Fibroblast of lung (primary cell): ENCODE results near the gene TMEM31. TPM values are rescaled to one million over a fixed set of nuclear protein-coding genes. Genes with fewer than 3 reads are reported as not detected.
A peak's percentile ranks its signal among the peaks of the same experiment; 100 is the strongest.

Experiments used
- DNase-seq, 2 donors: peaks; one replicate each; pipeline versions ENCODE4 v3.0.0 to v3.0.0-alpha.2; 2010; ENCODE audit warnings: low read depth in 2 of 2
- H2AFZ ChIP-seq: 2 replicates; pipeline ENCODE4 v1.5.1; 2012; ENCODE audit warnings: low read length, control low read depth, inconsistent platforms
- H3K27ac ChIP-seq: 2 replicates; pipeline ENCODE4 v1.5.1; 2011; ENCODE audit warnings: low read length, control low read depth; ENCODE audit not compliant: insufficient read depth
- H3K27me3 ChIP-seq: 2 replicates; pipeline ENCODE4 v1.5.1; 2011; ENCODE audit warnings: mild to moderate bottlenecking, low read length; ENCODE audit not compliant: control insufficient read depth, insufficient read depth
- H3K36me3 ChIP-seq: 2 replicates; pipeline ENCODE4 v1.5.1; 2011; ENCODE audit warnings: low read length; ENCODE audit not compliant: control insufficient read depth, insufficient read depth
- H3K4me1 ChIP-seq: 2 replicates; pipeline ENCODE4 v1.5.1; 2011; ENCODE audit warnings: low read length; ENCODE audit not compliant: control insufficient read depth, insufficient read depth; ENCODE audit errors: extremely low read depth
- H3K4me2 ChIP-seq: 2 replicates; pipeline ENCODE4 v1.5.1; 2011; ENCODE audit warnings: low read length, control low read depth; ENCODE audit not compliant: insufficient read depth; ENCODE audit errors: extremely low read depth
- H3K4me3 ChIP-seq, 4 experiments: fragments of 200-600 bp in 1 of 4; sonication (generic) in 1 of 4; replicated peaks in 1 of 4; 2 replicates each; pipeline ENCODE4 v1.5.1; 2011 to 2016; ENCODE audit warnings: low read length in 4 of 4, low read depth in 3 of 4, mild to moderate bottlenecking in 3 of 4, control low read depth in 2 of 4, inconsistent platforms in 1 of 4, mixed read lengths in 1 of 4; ENCODE audit not compliant: insufficient read depth in 1 of 4; ENCODE audit errors: control extremely low read depth in 1 of 4
- H3K79me2 ChIP-seq: 2 replicates; pipeline ENCODE4 v1.5.1; 2012; ENCODE audit warnings: mild to moderate bottlenecking, low read length, inconsistent platforms; ENCODE audit not compliant: control insufficient read depth, insufficient read depth
- H3K9ac ChIP-seq: 2 replicates; pipeline ENCODE4 v1.5.1; 2011; ENCODE audit warnings: mild to moderate bottlenecking, low read length, control low read depth; ENCODE audit not compliant: insufficient read depth
- H3K9me3 ChIP-seq: 2 replicates; pipeline ENCODE4 v1.5.1; 2012; ENCODE audit warnings: low read depth, low read length; ENCODE audit not compliant: control insufficient read depth, insufficient read depth
- H4K20me1 ChIP-seq: 2 replicates; pipeline ENCODE4 v1.5.1; 2011; ENCODE audit warnings: low read length; ENCODE audit not compliant: control insufficient read depth, insufficient read depth; ENCODE audit errors: extremely low read depth
- EZH2 ChIP-seq: IDR thresholded peaks from 2 replicates; pipeline ENCODE4 v1.5.1; 2012; ENCODE audit warnings: low read length, control low read depth, mild to moderate bottlenecking; ENCODE audit errors: missing control alignments
- polyA plus RNA-seq, 2 donors: library from polyadenylated mRNA; depleted of rRNA in 1 of 2; stranded (reverse) in 1 of 2; unstranded in 1 of 2; fragments of >200 nt; gene quantifications; 2 replicates each; pipeline ENCODE4 v1.2.1, GENCODE V29; 2011 to 2012; ENCODE audit warnings: missing spikeins in 1 of 2
- total RNA-seq: library from RNA; depleted of rRNA; stranded (reverse); fragments of >200 nt; gene quantifications from 2 replicates; pipeline ENCODE4 v1.2.1, GENCODE V29; 2014
- TF ChIP-seq, protein P1 (sequence below), 2 donors: IDR thresholded peaks in 1 of 2; conservative IDR thresholded peaks in 1 of 2; 1 replicate in 1 of 2; 2 replicates in 1 of 2; pipeline ENCODE4 v1.5.1; 2011 to 2012; ENCODE audit warnings: low read length in 2 of 2, control low read depth in 1 of 2, inconsistent platforms in 1 of 2, low read depth in 1 of 2, mild to moderate bottlenecking in 1 of 2

Gene TMEM31
- total and polyA plus RNA-seq, 2 donors (not counting 1 experiment from before 2014, with no cell fraction given): 0.10 TPM; not detected in 1

DNA sequence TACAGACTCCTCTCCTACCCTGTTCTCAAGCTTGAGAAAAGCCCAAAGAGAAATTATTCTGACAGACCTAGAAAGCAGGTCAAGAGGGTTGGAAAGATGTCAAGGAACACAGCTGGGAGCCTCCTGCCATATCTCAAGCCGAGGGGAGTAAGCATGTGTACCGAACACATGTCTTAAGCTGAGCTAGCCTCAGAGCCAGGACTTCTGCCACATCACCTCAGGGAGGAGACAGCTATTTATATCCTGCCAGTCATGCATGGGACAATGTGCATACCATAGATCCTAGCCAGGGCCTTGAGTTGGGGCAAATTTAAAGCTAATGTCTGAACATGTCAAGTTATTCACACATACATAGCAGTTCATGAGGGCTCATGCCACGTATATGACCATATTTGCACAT is 11.8 kb downstream of the TMEM31 start:
- H3K9me3 ChIP-seq: no peaks in the 10 kb centered on the region
- no peak for TF ChIP-seq EZH2
- TF ChIP-seq, protein P1, sequence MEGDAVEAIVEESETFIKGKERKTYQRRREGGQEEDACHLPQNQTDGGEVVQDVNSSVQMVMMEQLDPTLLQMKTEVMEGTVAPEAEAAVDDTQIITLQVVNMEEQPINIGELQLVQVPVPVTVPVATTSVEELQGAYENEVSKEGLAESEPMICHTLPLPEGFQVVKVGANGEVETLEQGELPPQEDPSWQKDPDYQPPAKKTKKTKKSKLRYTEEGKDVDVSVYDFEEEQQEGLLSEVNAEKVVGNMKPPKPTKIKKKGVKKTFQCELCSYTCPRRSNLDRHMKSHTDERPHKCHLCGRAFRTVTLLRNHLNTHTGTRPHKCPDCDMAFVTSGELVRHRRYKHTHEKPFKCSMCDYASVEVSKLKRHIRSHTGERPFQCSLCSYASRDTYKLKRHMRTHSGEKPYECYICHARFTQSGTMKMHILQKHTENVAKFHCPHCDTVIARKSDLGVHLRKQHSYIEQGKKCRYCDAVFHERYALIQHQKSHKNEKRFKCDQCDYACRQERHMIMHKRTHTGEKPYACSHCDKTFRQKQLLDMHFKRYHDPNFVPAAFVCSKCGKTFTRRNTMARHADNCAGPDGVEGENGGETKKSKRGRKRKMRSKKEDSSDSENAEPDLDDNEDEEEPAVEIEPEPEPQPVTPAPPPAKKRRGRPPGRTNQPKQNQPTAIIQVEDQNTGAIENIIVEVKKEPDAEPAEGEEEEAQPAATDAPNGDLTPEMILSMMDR (conservative IDR thresholded peaks at IDR 0.05 in 1 of 2, IDR thresholded peaks at IDR 0.05 in 1 of 2; ENCODE audit: low read depth in 1 of 2, low read length in 2 of 2): no peak
- H3K9ac ChIP-seq: no peak overlapping the region
- no peak overlapping the region for H3K27ac ChIP-seq
- no peak overlapping the region for H3K4me3 ChIP-seq
- DNase-seq: peak; percentile 58 to 61
- H4K20me1 ChIP-seq: no peaks in the 10 kb centered on the region
- H3K36me3 ChIP-seq: no peaks in the 10 kb centered on the region
- H3K79me2 ChIP-seq: no peaks in the 10 kb centered on the region
- H2AFZ ChIP-seq: no peak overlapping the region
- H3K27me3 ChIP-seq: peaks cover 8% of the 10 kb centered on the region
- no peak overlapping the region for H3K4me2 ChIP-seq
- H3K4me1 ChIP-seq: no peaks in the 10 kb centered on the region

GRCh38 chrX:103726477-103726876 is 15.8 kb downstream of the TMEM31 start:
- DNase-seq: no peak
- Histone ChIP-seq H2AFZ (no peak overlapping the region), H3K27me3 (peaks cover 8% of the 10 kb centered on the region), H3K4me2 (no peak overlapping the region), H3K9ac (no peak overlapping the region), H3K36me3 (no peaks in the 10 kb centered on the region), H3K4me3 (no peak overlapping the region), H4K20me1 (no peaks in the 10 kb centered on the region), H3K4me1 (peaks cover 4% of the 10 kb centered on the region), H3K9me3 (no peaks in the 10 kb centered on the region), H3K79me2 (no peaks in the 10 kb centered on the region), H3K27ac (no peak overlapping the region)
- no peak for TF ChIP-seq EZH2
- TF ChIP-seq, protein P1 (conservative IDR thresholded peaks at IDR 0.05 in 1 of 2, IDR thresholded peaks at IDR 0.05 in 1 of 2; ENCODE audit: low read depth in 1 of 2, low read length in 2 of 2): no peak

DNA sequence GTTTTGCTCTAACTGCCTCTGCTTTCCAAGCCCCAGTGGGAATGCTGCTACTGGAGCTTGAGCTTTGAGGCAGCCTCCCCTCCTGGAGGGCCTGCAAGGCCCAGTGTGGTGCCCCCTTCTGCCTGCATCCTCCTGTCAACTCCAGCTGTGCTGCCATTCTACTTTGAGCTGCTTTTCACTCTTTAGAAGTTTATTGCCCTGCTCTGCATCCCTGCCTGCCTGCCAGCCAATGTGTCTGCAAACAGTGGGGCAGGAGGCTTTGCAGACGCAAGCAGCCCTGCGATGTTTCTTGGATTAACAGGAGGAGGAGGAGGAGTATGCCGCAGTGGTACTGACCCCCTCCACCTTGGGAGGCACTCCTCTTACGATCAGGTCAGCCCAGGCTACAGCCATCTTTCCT is 16.4 kb downstream of the TMEM31 start:
- Histone ChIP-seq H3K4me3 (no peak overlapping the region), H3K27me3 (peaks cover 8% of the 10 kb centered on the region), H3K36me3 (no peaks in the 10 kb centered on the region), H3K4me2 (no peak overlapping the region), H4K20me1 (no peaks in the 10 kb centered on the region), H2AFZ (no peak overlapping the region), H3K27ac (no peak overlapping the region), H3K9me3 (no peaks in the 10 kb centered on the region), H3K79me2 (no peaks in the 10 kb centered on the region), H3K9ac (no peak overlapping the region), H3K4me1 (peaks cover 8% of the 10 kb centered on the region)
- no peak for DNase-seq
- TF ChIP-seq, protein P1 (conservative IDR thresholded peaks at IDR 0.05 in 1 of 2, IDR thresholded peaks at IDR 0.05 in 1 of 2; ENCODE audit: low read depth in 1 of 2, low read length in 2 of 2): no peak
- no peak for TF ChIP-seq EZH2
